ENCODE data around the gene USP6.
"Not testable (repeated sequence)": the region's sequence is repeated elsewhere in the genome, so short reads cannot be mapped to it uniquely, and the experiment has no call there.

Gene USP6

GRCh38 chr17:5135726-5136579, 20.1 kb downstream of the USP6 start:
- DNase-seq (ENCODE audit: low spot score), result no peak

- DNase-seq (ENCODE audit: low spot score), result not testable (repeated sequence)
Observed at GRCh38 chr17:5136580-5137412, 21.0 kb downstream of the USP6 start.

GRCh38 chr17:5137511-5138197, 21.8 kb downstream of the USP6 start:
- DNase-seq (ENCODE audit: low spot score), result not testable (repeated sequence)

- not testable (repeated sequence) for DNase-seq (ENCODE audit: low spot score)
Observed at GRCh38 chr17:5138198-5138544, 22.3 kb downstream of the USP6 start.

GRCh38 chr17:5138616-5139457, 23.0 kb downstream of the USP6 start:
- DNase-seq (ENCODE audit: low spot score), result no peak

GRCh38 chr17:5139458-5139732, 23.6 kb downstream of the USP6 start:
- no peak for DNase-seq (ENCODE audit: low spot score)

GRCh38 chr17:5142877-5143276, 27.0 kb downstream of the USP6 start:
- not testable (repeated sequence) for DNase-seq (ENCODE audit: low spot score)

GRCh38 chr17:5146122-5146521, 30.3 kb downstream of the USP6 start:
- not testable (repeated sequence) for DNase-seq (ENCODE audit: low spot score)

- not testable (repeated sequence) for DNase-seq (ENCODE audit: low spot score)
Observed at GRCh38 chr17:5160702-5161101, 44.9 kb downstream of the USP6 start.

- DNase-seq (ENCODE audit: low spot score), result not testable (repeated sequence)
Observed at GRCh38 chr17:5161793-5162192, 46.0 kb downstream of the USP6 start.

GRCh38 chr17:5164436-5164835, 48.6 kb downstream of the USP6 start:
- no peak for DNase-seq (ENCODE audit: low spot score)

GRCh38 chr17:5165791-5166564, 50.1 kb downstream of the USP6 start:
- DNase-seq (ENCODE audit: low spot score), result peak; percentile 65

- DNase-seq (ENCODE audit: low spot score), result not testable (repeated sequence)
Observed at GRCh38 chr17:5175027-5175426, 59.2 kb downstream of the USP6 start.

- no peak for DNase-seq (ENCODE audit: low spot score)
Observed at GRCh38 chr17:5179003-5179402, 63.2 kb downstream of the USP6 start.

GRCh38 chr17:5181509-5182305, 65.9 kb downstream of the USP6 start:
- DNase-seq (ENCODE audit: low spot score), result no peak

GRCh38 chr17:5182597-5183409, 67.0 kb downstream of the USP6 start:
- no peak for DNase-seq (ENCODE audit: low spot score)

GRCh38 chr17:5183410-5183793, 67.6 kb downstream of the USP6 start:
- DNase-seq (ENCODE audit: low spot score), result no peak

GRCh38 chr17:5184288-5184687, 68.5 kb downstream of the USP6 start:
- DNase-seq (ENCODE audit: low spot score), result no peak
